Daoy (cell line): ENCODE results near the gene P4HA1. TPM values are rescaled to one million over a fixed set of nuclear protein-coding genes. Genes with fewer than 3 reads are reported as not detected.

ENCODE experiments used
- DNase-seq: peaks from one replicate; pipeline ENCODE4 v3.0.0-alpha.2; 2015; ENCODE audit warnings: low read depth
- total RNA-seq: library from RNA; depleted of rRNA; stranded (reverse); fragments of >200 nt; shearing (Covaris generic); gene quantifications from 2 replicates; pipeline ENCODE4 v1.2.3, GENCODE V29; 2014; rRNA removed

P4HA1 gene
- total RNA-seq, 1 experiment from 2014 or later, result 56.9 TPM

- no peak for DNase-seq
Measured at GRCh38 chr10:72981028-72981881, 115.4 kb downstream of the P4HA1 start.

GRCh38 chr10:72980348-72980747 lies 116.3 kb downstream of the P4HA1 start:
- DNase-seq, result no peak

- DNase-seq, result no peak
Measured at GRCh38 chr10:72979709-72980108, 117.0 kb downstream of the P4HA1 start.

- DNase-seq, result no peak
Measured at GRCh38 chr10:72976886-72977285, 119.8 kb downstream of the P4HA1 start.

Other genes with a start within 250 kb of the P4HA1 start
- not detected in 2 replicates for gene OIT3, start 203.1 kb downstream of the P4HA1 start, total RNA-seq
- not detected in 2 replicates for gene PLA2G12B, start 142.1 kb downstream of the P4HA1 start, total RNA-seq
- gene NUDT13, start 13.6 kb upstream of the P4HA1 start, total RNA-seq, result 1.2 TPM in 1 of 2 replicates, not detected in the other
- 36.0 and 36.6 TPM in 2 replicates for gene ECD, start 71.1 kb upstream of the P4HA1 start, total RNA-seq
- gene FAM149B1, start 71.3 kb upstream of the P4HA1 start, total RNA-seq, result 7.4 and 7.6 TPM in 2 replicates
- gene DNAJC9, start 150.4 kb upstream of the P4HA1 start, total RNA-seq, result 50.3 and 70.6 TPM in 2 replicates
- 71.9 and 77.4 TPM in 2 replicates for gene MRPS16, start 155.8 kb upstream of the P4HA1 start, total RNA-seq